CD14-positive monocyte (primary cell): ENCODE results near the gene TMOD4. TPM values are rescaled to one million over a fixed set of nuclear protein-coding genes. Genes with fewer than 3 reads are reported as not detected.

Experiments
- DNase-seq, 3 donors: peaks; one replicate each; pipeline ENCODE4 v3.0.0-alpha.2; 2011 to 2022
- H2AFZ ChIP-seq: 2 replicates; pipeline ENCODE4 v1.6.0; 2012; ENCODE audit warnings: mild to moderate bottlenecking, low read depth, low read length, inconsistent platforms; ENCODE audit not compliant: insufficient read depth, poor library complexity, severe bottlenecking
- H3K27ac ChIP-seq, 2 donors: 1 replicate in 1 of 2; 2 replicates in 1 of 2; pipeline ENCODE4 v1.5.1; 2012 to 2013; ENCODE audit warnings: low read length in 2 of 2, control low read depth in 1 of 2, inconsistent platforms in 1 of 2, low read depth in 1 of 2, mild to moderate bottlenecking in 1 of 2
- H3K27me3 ChIP-seq, 2 donors: one replicate each; pipeline versions ENCODE4 v1.6.0 to v1.6.1; 2011 to 2013; ENCODE audit warnings: low read length in 2 of 2; ENCODE audit not compliant: control insufficient read depth in 2 of 2, insufficient read depth in 2 of 2
- H3K36me3 ChIP-seq, 2 donors: replicated peaks in 1 of 2; 1 replicate in 1 of 2; 2 replicates in 1 of 2; pipeline versions ENCODE4 v1.5.1 to v1.6.1; 2012 to 2013; ENCODE audit warnings: low read length in 2 of 2, control low read depth in 1 of 2, inconsistent platforms in 1 of 2, mild to moderate bottlenecking in 1 of 2; ENCODE audit not compliant: insufficient read depth in 2 of 2, control insufficient read depth in 1 of 2
- H3K4me1 ChIP-seq, 2 donors: 1 replicate in 1 of 2; 2 replicates in 1 of 2; pipeline versions ENCODE4 v1.5.1 to v1.6.1; 2012 to 2013; ENCODE audit warnings: low read length in 2 of 2, control low read depth in 1 of 2, inconsistent platforms in 1 of 2, mild to moderate bottlenecking in 1 of 2, moderate library complexity in 1 of 2; ENCODE audit not compliant: insufficient read depth in 2 of 2, control insufficient read depth in 1 of 2
- H3K4me2 ChIP-seq: replicated peaks from 2 replicates; pipeline ENCODE3; 2012; ENCODE audit warnings: low read length, moderate library complexity, mild to moderate bottlenecking; ENCODE audit not compliant: poor library complexity, severe bottlenecking; ENCODE audit errors: extremely low read depth
- H3K4me3 ChIP-seq, 3 experiments: fragments of 200-600 bp in 1 of 3; sonication (generic) in 1 of 3; replicated peaks in 1 of 3; 1 replicate in 2 of 3; 2 replicates in 1 of 3; pipeline ENCODE4 v1.5.1; 2011 to 2013; ENCODE audit warnings: low read length in 3 of 3, mild to moderate bottlenecking in 3 of 3, control low read depth in 2 of 3, low read depth in 2 of 3, inconsistent platforms in 1 of 3, moderate library complexity in 1 of 3
- H3K79me2 ChIP-seq: 2 replicates; pipeline ENCODE4 v1.6.0; 2012; ENCODE audit warnings: mild to moderate bottlenecking, control low read depth, inconsistent platforms, low read length, moderate library complexity; ENCODE audit not compliant: insufficient read depth
- H3K9ac ChIP-seq: 2 replicates; pipeline ENCODE4 v1.6.0; 2017; ENCODE audit warnings: low read length, mild to moderate bottlenecking; ENCODE audit not compliant: insufficient read depth, poor library complexity, severe bottlenecking
- H3K9me3 ChIP-seq, 2 donors: replicated peaks in 1 of 2; 1 replicate in 1 of 2; 2 replicates in 1 of 2; pipeline versions ENCODE4 v1.5.1 to v1.6.1; 2012 to 2013; ENCODE audit warnings: low read length in 2 of 2, control low read depth in 1 of 2; ENCODE audit not compliant: control insufficient read depth in 1 of 2, insufficient read depth in 1 of 2
- H4K20me1 ChIP-seq: 2 replicates; pipeline ENCODE4 v1.6.0; 2012; ENCODE audit warnings: mild to moderate bottlenecking, low read length, control low read depth, moderate library complexity; ENCODE audit not compliant: insufficient read depth
- H3K27ac Mint-ChIP-seq, 7 donors: one replicate each; pipeline ENCODE4 v1.8.0; 2020; ENCODE audit warnings: mild to moderate bottlenecking in 7 of 7, mixed read lengths in 7 of 7, moderate library complexity in 6 of 7, inconsistent platforms in 2 of 7
- H3K27me3 Mint-ChIP-seq, 3 donors: one replicate each; pipeline ENCODE4 v1.8.0; 2021 to 2022; ENCODE audit warnings: low read depth in 3 of 3, mild to moderate bottlenecking in 3 of 3, mixed read lengths in 3 of 3, moderate library complexity in 3 of 3, inconsistent platforms in 1 of 3
- H3K36me3 Mint-ChIP-seq, 2 donors: one replicate each; pipeline ENCODE4 v1.8.0; 2020; ENCODE audit warnings: mixed read lengths in 2 of 2, inconsistent platforms in 1 of 2, mild to moderate bottlenecking in 1 of 2
- H3K4me1 Mint-ChIP-seq: one replicate; pipeline ENCODE4 v1.8.0; 2020; ENCODE audit warnings: mild to moderate bottlenecking, mixed read lengths
- H3K4me3 Mint-ChIP-seq, 2 donors: one replicate each; pipeline ENCODE4 v1.8.0; 2020; ENCODE audit warnings: mild to moderate bottlenecking in 2 of 2, mixed read lengths in 2 of 2, moderate library complexity in 1 of 2
- H3K9me3 Mint-ChIP-seq, 7 donors: one replicate each; pipeline ENCODE4 v1.8.0; 2020 to 2022; ENCODE audit warnings: mixed read lengths in 7 of 7, mild to moderate bottlenecking in 6 of 7, moderate library complexity in 6 of 7, inconsistent platforms in 2 of 7
- WGBS: methylation state at CpG from one replicate; pipeline ENCODE4 v1.1.5; 2013; ENCODE audit warnings: missing lambda C conversion rate; ENCODE audit not compliant: insufficient coverage; 5-methylcytosine and 5-hydroxymethylcytosine counted together
- intact Hi-C, 2 donors: fragments of 100-400 bp; cut with micrococcal nuclease; formaldehyde crosslinking; loops; one replicate each; pipeline versions ENCODE4 v1.15.0 to v1.15.1; 2023
- polyA plus RNA-seq, 3 donors: library from polyadenylated mRNA; depleted of rRNA in 1 of 3; unstranded in 2 of 3; stranded (reverse) in 1 of 3; fragments of 300-500 nt in 2 of 3; fragments of >200 nt in 1 of 3; fragmentation: Illumina TruSeq in 2 of 3; gene quantifications; 1 replicate in 2 of 3; 2 replicates in 1 of 3; pipeline ENCODE4 v1.2.3, GENCODE V29; 2012 to 2021
- TF ChIP-seq, protein P1 (sequence below): fragments of 200-600 bp; IDR thresholded peaks from one replicate; pipeline ENCODE4 v1.8.0; 2022; ENCODE audit warnings: antibody characterized with exemption, mild to moderate bottlenecking

Gene TMOD4
- polyA plus RNA-seq, 3 donors: 2.0 TPM; not detected in 2

DNA sequence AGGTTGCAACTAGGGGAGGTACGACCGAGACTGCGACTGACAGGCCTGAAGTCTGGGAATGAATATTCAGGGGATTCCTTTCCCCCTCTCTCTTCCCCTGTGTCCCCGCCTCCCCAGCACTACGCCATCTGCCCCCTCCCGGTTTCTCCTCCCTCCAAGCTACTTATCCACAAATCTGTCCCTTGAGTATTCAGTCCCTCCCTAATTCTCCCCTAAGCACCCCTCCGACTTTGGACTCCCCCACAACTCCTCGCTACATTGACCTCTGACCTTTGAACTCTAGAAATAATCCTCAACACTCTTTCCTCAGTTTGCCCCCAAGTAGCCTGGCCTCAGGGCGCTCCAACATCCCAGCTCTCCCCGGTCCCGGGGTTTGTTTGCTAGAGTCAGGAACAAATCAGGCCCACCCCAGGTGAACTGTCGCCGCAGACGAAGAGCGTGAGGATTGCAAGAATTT lies 10.5 kb downstream of the TMOD4 start:
- Histone ChIP-seq H3K4me1 (peaks cover 34 to 37% of the 10 kb centered on the region in 2 donors), H3K27ac (peak overlapping the region; percentile 21 to 37), H4K20me1 (peaks cover 53% of the 10 kb centered on the region), H3K79me2 (peaks cover 46% of the 10 kb centered on the region), H3K36me3 (peaks cover 47 to 75% of the 10 kb centered on the region in 2 donors), H3K4me2 (peak overlapping the region; percentile 96), H2AFZ (peak overlapping the region; percentile 4), H3K27me3 (no peaks in the 10 kb centered on the region), H3K9ac (no peak overlapping the region), H3K4me3 (peak overlapping the region in 2 of 3 experiments; percentile 16 to 91), H3K9me3 (no peaks in the 10 kb centered on the region)
- H3K27ac Mint-ChIP-seq: peak overlapping the region; percentile 89 to 95 (median 92)
- peaks cover 0 to 1% (median 0%) of the 10 kb centered on the region in 3 donors for H3K27me3 Mint-ChIP-seq
- WGBS: 31% methylated on average over 10 of the region's 15 CpGs
- peaks cover 54 to 68% of the 10 kb centered on the region in 2 donors for H3K36me3 Mint-ChIP-seq
- H3K4me3 Mint-ChIP-seq: peak overlapping the region; percentile 95 to 97
- DNase-seq: no peak
- intact Hi-C loops: loop anchor here (1.0 to 10.0 kb wide), 4 partner anchors 8 to 447 kb away; partner anchors contain the start of genes MINDY1 (in 2 of the 2), PRUNE1 (in 2 of the 2) and SNX27 (in 1 of the 2)
- H3K4me1 Mint-ChIP-seq: peaks cover 50% of the 10 kb centered on the region
- TF ChIP-seq, protein P1, sequence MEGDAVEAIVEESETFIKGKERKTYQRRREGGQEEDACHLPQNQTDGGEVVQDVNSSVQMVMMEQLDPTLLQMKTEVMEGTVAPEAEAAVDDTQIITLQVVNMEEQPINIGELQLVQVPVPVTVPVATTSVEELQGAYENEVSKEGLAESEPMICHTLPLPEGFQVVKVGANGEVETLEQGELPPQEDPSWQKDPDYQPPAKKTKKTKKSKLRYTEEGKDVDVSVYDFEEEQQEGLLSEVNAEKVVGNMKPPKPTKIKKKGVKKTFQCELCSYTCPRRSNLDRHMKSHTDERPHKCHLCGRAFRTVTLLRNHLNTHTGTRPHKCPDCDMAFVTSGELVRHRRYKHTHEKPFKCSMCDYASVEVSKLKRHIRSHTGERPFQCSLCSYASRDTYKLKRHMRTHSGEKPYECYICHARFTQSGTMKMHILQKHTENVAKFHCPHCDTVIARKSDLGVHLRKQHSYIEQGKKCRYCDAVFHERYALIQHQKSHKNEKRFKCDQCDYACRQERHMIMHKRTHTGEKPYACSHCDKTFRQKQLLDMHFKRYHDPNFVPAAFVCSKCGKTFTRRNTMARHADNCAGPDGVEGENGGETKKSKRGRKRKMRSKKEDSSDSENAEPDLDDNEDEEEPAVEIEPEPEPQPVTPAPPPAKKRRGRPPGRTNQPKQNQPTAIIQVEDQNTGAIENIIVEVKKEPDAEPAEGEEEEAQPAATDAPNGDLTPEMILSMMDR: no peak
- H3K9me3 Mint-ChIP-seq: no peaks in the 10 kb centered on the region

DNA sequence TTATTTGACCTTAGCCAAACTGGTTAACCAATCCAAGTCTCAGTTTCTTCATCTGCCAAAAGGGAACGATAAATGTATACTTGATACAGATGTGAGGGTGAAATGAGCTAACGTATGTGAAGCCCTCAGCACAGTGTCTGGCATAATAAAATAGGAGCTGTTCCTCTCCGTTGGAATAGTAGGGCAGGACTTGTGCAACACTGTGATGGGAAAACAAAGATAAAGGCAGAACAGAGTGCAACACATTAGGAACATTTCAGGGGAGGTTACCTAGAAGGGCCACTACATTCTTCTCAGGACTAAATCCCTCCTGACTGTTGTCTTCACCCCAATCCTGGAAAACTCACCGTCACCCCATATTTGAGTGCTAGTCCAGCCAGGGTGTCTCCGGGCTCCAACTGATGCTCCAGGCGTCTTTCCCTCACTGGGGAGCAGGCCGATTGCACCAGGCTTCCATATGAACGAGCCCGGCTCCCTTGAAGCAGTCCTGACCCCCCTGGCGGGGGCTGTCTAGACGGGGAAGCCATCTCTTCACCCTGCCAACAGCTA lies 11.0 kb downstream of the TMOD4 start:
- WGBS: 65% methylated on average over 8 of the region's 11 CpGs
- Histone ChIP-seq H3K9me3 (no peaks in the 10 kb centered on the region), H2AFZ (no peak overlapping the region), H3K27me3 (no peaks in the 10 kb centered on the region), H3K27ac (peak overlapping the region in 1 of 2 donors; percentile 37), H3K79me2 (peaks cover 51% of the 10 kb centered on the region), H3K36me3 (peaks cover 42 to 71% of the 10 kb centered on the region in 2 donors), H3K9ac (no peak overlapping the region), H3K4me3 (no peak overlapping the region), H3K4me1 (peaks cover 39 to 42% of the 10 kb centered on the region in 2 donors), H3K4me2 (peak overlapping the region; percentile 96), H4K20me1 (peaks cover 58% of the 10 kb centered on the region)
- peaks cover 54% of the 10 kb centered on the region for H3K4me1 Mint-ChIP-seq
- H3K4me3 Mint-ChIP-seq: peak overlapping the region in 1 of 2 donors; percentile 95
- peak overlapping the region; percentile 45 to 93 (median 89) for H3K27ac Mint-ChIP-seq
- TF ChIP-seq, protein P1: no peak
- intact Hi-C loops: loop anchor here (1.0 to 10.0 kb wide), 4 partner anchors 8 to 447 kb away; partner anchors contain the start of genes MINDY1 (in 2 of the 2), PRUNE1 (in 2 of the 2) and SNX27 (in 1 of the 2)
- peaks cover 52 to 68% of the 10 kb centered on the region in 2 donors for H3K36me3 Mint-ChIP-seq
- no peaks in the 10 kb centered on the region for H3K9me3 Mint-ChIP-seq
- no peak for DNase-seq
- peaks cover 0 to 1% (median 0%) of the 10 kb centered on the region in 3 donors for H3K27me3 Mint-ChIP-seq
